HG03442 (cell line): ENCODE data around the gene C3orf20.
"Not testable (repeated sequence)": the region's sequence is repeated elsewhere in the genome, so short reads cannot be mapped to it uniquely, and the experiment has no call there.

Experiments
- ATAC-seq: cut with Tn5 transposase; IDR thresholded peaks from one replicate; pipeline ENCODE4 v1.9.1; 2021; ENCODE audit warnings: mild to moderate bottlenecking, moderate library complexity; ENCODE audit not compliant: unreplicated experiment

The C3orf20 gene

DNA sequence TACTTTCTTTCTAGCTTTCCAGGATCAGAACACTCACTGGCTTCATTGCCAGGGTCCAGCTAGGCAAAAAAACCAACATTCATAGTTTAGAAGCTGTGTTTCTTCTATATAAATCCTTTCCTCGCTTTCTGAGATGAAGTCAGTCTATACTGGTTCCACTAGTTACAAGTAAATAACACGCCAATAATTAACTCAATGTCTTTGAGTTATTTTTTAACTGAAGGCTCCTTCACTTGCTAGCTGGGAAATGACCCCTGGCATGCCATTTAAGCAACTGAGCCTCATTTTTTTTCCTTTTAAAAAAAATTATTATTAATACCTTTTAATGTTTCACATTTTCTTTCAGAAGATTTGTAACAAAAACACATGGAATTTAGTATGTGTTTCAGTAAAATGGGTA lies 25.5 kb upstream of the C3orf20 start:
- no peak for ATAC-seq

DNA sequence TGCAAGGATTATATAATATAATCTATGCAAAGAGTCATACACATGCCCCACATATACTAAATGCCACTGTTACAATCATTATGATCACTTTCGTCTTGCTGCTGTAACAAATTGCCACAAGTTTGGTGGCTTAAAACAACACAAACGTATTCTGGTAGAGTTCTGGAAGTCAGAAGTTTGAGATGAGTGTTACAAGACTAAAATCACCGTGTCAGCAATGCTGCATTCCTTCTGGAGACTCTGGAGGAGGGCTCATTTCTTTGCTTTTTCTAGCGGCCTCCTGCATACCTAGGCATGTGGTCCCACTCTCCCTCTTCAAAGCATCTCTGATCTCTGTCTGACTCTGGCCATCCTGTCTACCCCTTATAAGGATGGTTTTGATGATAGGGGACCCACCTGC lies 24.7 kb upstream of the C3orf20 start:
- no peak for ATAC-seq

GRCh38 chr3:14651440-14652251 lies 23.3 kb upstream of the C3orf20 start, which contains the start of gene CCDC174:
Gene CCDC174 (plus strand): TSS chr3:14651762. CDS start chr3:14651837, 75 bp downstream.
- ATAC-seq: peak; percentile 97

DNA sequence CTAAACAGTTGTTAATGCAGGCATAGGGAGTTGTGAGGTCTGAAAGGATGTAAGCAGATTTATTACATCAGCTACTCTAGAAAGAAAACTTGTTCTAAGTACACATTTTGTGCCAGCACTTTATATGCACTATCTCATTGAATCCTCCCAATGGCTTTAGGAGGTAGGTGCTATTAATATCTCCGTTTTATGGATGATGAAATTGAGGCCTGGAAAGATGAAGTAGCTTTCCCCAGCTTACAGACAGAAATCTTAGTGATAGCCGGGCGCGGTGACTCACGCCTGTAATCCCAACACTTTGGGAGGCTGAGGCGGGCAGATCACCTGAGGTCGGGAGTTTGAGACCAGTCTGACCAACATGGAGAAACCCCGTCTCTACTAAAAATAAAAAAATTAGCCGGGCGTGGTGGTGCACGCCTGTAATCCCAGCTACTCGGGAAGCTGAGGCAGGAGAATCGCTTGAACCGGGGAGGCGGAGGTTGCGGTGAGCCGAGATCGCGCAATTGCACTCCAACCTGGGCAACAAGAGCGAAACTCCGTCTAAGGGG lies 22.5 kb upstream of the C3orf20 start:
- ATAC-seq: not testable (repeated sequence)

- no peak for ATAC-seq
Measured at GRCh38 chr3:14657579-14657978, 17.4 kb upstream of the C3orf20 start.

DNA sequence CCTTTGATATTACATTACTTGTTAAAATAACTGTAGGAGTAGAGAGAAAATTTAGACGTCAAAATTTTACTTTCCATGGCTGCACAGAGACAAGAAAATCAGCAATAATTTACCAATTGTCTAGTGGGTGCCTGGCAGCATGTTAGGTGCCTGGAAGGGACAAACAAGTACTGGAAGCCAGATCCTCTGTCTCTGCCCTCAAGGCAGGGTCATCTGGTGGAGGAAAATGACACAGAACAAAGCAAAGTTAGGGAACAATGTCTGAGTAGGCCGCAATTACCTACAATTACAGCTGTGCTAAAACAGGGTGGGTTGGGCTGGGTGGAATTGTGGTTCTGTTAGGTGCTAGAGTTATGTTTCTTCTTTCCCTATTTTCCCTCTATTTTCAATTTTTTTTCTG lies 16.0 kb upstream of the C3orf20 start:
- no peak for ATAC-seq

GRCh38 chr3:14660942-14661341 lies 14.0 kb upstream of the C3orf20 start:
- ATAC-seq: no peak

- ATAC-seq: no peak
Measured at GRCh38 chr3:14663396-14664135, 11.4 kb upstream of the C3orf20 start.

DNA sequence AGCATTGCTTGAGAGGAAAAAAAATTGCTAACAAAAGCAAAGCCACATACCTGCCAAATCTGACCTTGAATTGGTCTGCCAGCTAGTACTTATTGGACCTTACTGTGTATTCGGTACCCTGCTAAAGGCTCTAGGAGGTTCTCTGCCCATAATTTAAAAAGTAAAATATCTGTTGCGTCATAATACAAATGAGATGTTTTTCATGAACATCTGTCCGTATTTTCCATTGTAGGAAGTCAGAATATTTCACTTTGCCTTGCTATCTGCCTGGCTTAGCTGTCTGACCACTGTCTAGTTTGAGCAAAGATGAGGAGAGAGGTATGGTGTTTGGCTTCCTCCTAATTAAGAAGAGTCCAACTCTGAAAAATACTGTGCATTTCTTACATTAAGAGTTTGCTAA lies 10.8 kb upstream of the C3orf20 start:
- ATAC-seq: no peak

DNA sequence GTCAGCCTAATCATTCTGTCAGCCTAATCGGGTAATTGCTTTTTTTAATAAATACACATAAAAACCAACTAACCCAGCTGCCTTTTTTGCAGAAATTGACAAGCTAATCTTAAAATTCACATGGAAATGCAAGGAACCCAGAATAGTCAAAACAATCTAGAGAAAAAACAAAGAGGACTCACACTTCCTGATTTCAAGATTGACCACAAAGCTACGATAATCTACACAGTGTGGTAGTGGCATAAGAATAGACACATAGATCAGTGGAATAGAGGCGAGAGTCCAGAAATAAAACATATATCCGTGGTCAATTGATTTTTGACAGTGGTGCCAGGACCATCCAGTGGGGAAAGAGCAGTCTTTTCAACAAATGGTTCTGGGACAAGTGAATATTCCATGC lies 2.4 kb upstream of the C3orf20 start:
- no peak for ATAC-seq

GRCh38 chr3:14676881-14677280 lies 1.9 kb downstream of the C3orf20 start:
- ATAC-seq: no peak

- no peak for ATAC-seq
Measured at GRCh38 chr3:14678015-14678503, 3.1 kb downstream of the C3orf20 start.

DNA sequence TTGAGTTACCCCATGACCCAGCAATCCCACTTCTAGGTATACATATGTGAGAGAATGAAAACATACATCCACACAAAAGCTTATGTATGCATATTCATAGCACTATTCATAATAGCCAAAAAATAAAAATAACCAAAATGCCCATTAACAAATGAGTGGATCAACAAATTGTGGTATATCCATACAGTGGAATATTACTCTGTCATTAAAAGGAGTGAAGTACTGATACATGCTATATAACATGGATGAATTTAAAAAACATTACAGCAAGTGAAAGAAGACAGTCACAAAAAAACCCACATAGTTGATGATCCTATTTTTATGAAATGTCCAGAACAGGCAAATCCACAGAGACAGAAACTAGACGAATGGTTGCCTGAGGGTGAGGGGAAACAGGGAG lies 5.2 kb downstream of the C3orf20 start:
- no peak for ATAC-seq

DNA sequence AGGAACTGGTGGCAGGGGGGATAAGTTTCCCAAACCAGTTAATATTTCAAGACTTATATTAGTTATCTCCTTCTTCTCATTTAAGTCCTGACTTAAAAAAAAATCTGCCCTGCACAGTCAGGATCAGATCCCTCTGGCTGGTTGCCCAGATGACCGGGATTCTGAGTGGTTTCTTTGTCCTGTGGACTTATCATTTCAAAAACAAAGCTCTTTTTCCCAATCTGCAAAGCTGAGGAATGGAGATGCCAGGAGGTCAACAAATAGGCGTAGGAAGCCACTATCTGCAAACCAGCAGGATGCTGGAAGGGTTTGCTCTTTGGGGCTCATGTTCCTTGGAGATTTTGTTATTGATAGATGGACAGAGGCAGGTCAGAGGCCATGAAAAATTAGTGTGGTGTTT lies 5.8 kb downstream of the C3orf20 start:
- no peak for ATAC-seq

GRCh38 chr3:14684447-14684846 lies 9.5 kb downstream of the C3orf20 start:
- no peak for ATAC-seq

GRCh38 chr3:14685179-14685578 lies 10.2 kb downstream of the C3orf20 start:
- no peak for ATAC-seq

GRCh38 chr3:14687360-14687759 lies 12.4 kb downstream of the C3orf20 start:
- no peak for ATAC-seq

DNA sequence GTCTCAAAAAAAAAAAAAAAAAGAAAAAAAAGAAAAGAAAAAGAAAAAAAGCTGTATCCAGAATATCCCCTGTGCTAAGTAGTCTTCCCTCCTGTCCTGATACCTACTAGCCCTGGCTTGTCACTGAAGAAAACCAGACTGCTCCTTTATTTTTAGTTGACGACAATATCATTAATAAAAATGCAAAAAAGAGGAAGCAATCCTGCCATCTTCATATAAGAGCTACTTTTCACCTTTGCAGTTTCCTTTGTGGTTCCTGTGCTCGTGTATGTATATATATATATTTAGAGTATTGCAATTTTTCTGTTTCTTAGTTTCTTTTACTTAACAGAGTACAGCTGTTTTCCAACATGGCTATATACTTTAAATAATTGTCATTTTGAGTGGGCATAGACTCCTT lies 13.6 kb downstream of the C3orf20 start:
- peak; percentile 37 for ATAC-seq

DNA sequence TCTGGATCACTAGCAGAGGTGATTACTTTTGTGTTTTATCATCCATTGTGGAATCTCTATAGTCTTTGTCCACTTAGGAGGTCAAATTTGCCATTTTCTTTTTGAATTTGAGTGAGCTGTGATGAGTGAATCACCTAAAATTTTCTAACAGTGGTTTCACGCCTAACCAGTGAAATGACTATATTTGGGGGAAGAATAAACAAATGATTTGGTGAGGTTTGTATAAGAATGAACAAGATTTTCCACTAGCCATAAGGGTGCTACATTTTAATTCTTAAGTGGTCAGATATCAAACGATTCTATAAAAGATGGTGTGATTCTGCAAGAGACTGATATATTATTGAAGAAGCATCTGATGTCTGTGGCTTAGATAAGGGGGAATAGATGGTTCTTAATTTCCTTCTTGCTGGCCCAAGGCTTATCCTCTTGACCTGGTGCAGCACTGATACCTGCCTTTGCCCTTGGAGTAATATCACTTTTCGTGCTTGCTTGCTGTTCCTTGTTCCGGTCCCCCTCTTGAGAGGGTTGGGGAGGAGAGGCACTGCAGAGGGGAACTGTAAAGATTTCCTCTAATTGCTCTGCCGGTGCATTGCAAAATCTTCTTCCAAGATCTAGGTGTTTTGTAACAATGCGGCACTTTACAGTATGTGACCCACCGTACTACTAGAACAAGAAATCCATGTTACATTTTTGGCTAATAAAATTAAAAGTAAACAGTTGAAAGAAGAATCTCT lies 14.5 kb downstream of the C3orf20 start:
- ATAC-seq: peak; percentile 44

DNA sequence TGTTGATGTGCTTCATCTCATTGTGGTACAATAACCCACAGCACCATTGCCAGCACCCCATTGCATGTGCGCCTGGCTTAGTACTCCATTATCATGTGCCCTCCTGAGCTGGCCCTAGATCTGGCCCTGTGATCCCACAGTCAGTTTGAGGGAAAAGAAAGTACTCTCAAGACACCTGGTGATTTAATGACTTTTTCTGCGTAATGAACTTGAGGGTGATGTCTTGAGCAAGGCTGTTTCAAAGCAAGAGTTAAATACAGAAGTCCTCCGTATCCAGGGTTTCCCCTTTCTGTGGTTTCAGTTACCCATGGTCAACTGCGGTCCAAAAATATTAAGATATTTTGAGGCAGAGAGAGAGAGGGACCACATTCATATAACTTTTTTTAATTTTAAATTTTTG lies 16.3 kb downstream of the C3orf20 start:
- peak; percentile 48 for ATAC-seq

DNA sequence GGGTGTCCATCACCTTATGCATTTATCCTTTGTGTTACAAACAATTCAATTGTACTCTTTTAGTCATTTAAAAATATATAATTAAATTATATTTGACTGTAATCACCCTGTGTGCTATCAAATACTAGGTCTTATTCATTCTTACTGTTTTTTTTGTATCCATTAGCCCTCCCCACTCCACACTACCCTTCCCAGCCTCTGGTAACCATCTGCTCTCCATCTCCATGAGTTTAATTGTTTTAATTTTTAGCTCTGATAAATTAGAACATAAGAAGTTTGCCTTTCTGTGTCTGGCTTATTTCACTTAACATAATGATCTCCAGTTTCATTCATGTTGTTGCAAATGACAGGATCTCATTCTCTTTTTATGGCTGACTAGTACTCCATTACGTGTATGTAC lies 16.8 kb downstream of the C3orf20 start:
- ATAC-seq: no peak
